Mesothelial cell of epicardium (in vitro differentiated cells): ENCODE results near the gene KRTAP10-4. TPM values are rescaled to one million over a fixed set of nuclear protein-coding genes. Genes with fewer than 3 reads are reported as not detected.

Experiments used
- DNase-seq, 2 experiments: peaks; one replicate each; pipeline ENCODE4 v3.0.0; 2021; ENCODE audit warnings: low spot score in 2 of 2; ENCODE audit not compliant: unreplicated experiment in 2 of 2
- H3K27ac Mint-ChIP-seq: 2 replicates; pipeline ENCODE4 v1.8.0; 2021; ENCODE audit warnings: mixed read lengths
- H3K27me3 Mint-ChIP-seq: 2 replicates; pipeline ENCODE4 v1.8.0; 2021; ENCODE audit warnings: low read depth, mixed read lengths
- H3K36me3 Mint-ChIP-seq: 2 replicates; pipeline ENCODE4 v1.8.0; 2021; ENCODE audit warnings: mixed read lengths
- H3K4me1 Mint-ChIP-seq: 2 replicates; pipeline ENCODE4 v1.8.0; 2021; ENCODE audit warnings: mixed read lengths
- H3K4me3 Mint-ChIP-seq: 2 replicates; pipeline ENCODE4 v1.8.0; 2021; ENCODE audit warnings: mild to moderate bottlenecking, moderate library complexity, mixed read lengths
- H3K9me3 Mint-ChIP-seq: 2 replicates; pipeline ENCODE4 v1.8.0; 2021; ENCODE audit warnings: mixed read lengths
- CTCF ChIP-seq: fragments of 200-600 bp; sonication (generic); IDR thresholded peaks from one replicate; pipeline ENCODE4 v1.5.0; 2021; ENCODE audit warnings: antibody characterized with exemption; ENCODE audit not compliant: unreplicated experiment
- total RNA-seq: library from RNA; stranded (reverse); gene quantifications from 3 replicates; pipeline ENCODE4 v1.2.1, GENCODE V29; 2021

Gene KRTAP10-4
- total RNA-seq, 1 donor from 2014 or later: not detected

DNA sequence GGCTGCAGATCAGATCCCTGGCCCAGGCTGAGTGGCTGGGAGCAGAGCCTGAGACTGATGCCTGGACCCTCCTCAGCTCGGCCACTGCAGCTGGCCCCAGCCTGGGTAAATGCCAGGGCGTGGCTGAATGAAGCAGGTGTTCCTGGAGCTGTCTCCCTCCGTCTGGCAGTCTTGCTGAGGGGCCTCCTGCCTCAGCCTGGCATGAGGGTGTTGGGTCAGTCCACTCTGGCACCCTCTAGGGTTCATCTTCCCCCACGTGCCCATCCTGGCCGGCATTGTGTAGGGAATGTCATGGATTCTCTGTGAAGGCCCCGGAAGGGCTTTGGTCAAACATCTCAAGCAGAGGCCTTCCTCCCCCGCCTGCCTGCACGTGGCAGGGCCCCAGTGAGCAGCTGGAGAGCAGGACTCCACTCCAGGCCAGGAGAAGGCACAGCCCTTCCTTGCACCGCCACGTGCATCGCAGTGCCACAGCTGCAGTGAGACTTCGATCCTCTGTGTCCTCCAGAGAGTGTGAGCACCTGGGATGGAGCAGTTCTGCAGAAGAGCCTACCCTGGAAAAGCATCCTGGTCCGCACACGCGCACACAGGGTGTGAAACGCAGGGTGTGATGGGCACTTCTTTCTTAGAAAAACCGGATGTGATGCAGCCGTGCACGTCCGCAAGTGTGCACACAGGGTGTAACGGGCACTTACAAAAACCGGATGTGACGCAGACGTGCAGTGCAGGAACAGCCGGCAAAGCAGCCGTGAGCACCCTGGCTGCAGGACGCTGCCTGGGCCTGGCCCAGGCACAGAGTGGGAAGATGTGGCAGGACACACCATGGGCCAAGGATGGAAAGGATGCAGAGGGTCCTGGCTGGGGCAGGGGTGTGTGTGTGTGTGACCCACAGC, 4.6 kb upstream of the KRTAP10-4 start:
- Mint-ChIP-seq H3K36me3 (no peaks in the 10 kb centered on the region), H3K9me3 (peaks cover 24% of the 10 kb centered on the region), H3K4me1 (no peaks in the 10 kb centered on the region), H3K27ac (no peak overlapping the region), H3K4me3 (no peak overlapping the region), H3K27me3 (peaks cover 4% of the 10 kb centered on the region)
- DNase-seq: no peak
- TF ChIP-seq CTCF: no peak

GRCh38 chr21:44569861-44570517, 3.5 kb upstream of the KRTAP10-4 start:
- H3K36me3 Mint-ChIP-seq: no peaks in the 10 kb centered on the region
- H3K27me3 Mint-ChIP-seq: peaks cover 4% of the 10 kb centered on the region
- H3K4me3 Mint-ChIP-seq: no peak overlapping the region
- peak in 1 of 2 experiments; percentile 28 for DNase-seq
- TF ChIP-seq CTCF: no peak
- no peaks in the 10 kb centered on the region for H3K4me1 Mint-ChIP-seq
- peaks cover 20% of the 10 kb centered on the region for H3K9me3 Mint-ChIP-seq
- no peak overlapping the region for H3K27ac Mint-ChIP-seq

DNA sequence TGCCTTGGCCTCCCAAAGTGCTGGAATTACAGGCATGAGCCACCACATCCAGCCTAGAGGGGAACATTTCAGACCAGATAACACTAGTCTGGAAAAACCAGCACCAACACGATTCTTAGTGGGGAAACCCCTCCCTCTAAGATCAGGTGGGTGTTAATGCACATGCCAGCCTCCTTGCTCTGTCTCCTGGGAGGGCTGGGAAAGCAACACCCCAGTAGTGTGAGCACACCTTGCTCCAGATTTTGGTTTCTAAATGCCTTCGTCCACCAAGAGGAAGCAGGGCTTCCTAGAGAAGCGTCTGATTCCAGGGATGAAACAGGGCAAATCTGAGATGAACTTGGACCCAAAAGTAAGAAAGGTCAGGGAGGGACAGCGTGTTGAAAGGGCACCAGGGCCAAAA, 2.2 kb upstream of the KRTAP10-4 start:
- Mint-ChIP-seq H3K9me3 (peaks cover 20% of the 10 kb centered on the region), H3K4me3 (no peak overlapping the region), H3K27me3 (peaks cover 4% of the 10 kb centered on the region), H3K27ac (no peak overlapping the region), H3K36me3 (no peaks in the 10 kb centered on the region), H3K4me1 (no peaks in the 10 kb centered on the region)
- TF ChIP-seq CTCF: no peak
- DNase-seq: no peak

- no peak overlapping the region for H3K27ac Mint-ChIP-seq
These were observed 1.4 kb upstream of the KRTAP10-4 start for GRCh38 chr21:44571844-44572782.

More at GRCh38 chr21:44571844-44572782, 1.4 kb upstream of the KRTAP10-4 start:
- no peak for TF ChIP-seq CTCF
- Mint-ChIP-seq H3K27me3 (peaks cover under 1% of the 10 kb centered on the region), H3K36me3 (no peaks in the 10 kb centered on the region), H3K9me3 (peaks cover 27% of the 10 kb centered on the region), H3K4me3 (no peak overlapping the region), H3K4me1 (no peaks in the 10 kb centered on the region)
- DNase-seq: peak in 1 of 2 experiments; percentile 32
